Mesothelial cell of epicardium (in vitro differentiated cells): Measurements from ENCODE around the gene SPAG7. TPM values are rescaled to one million over a fixed set of nuclear protein-coding genes. Genes with fewer than 3 reads are reported as not detected.

ENCODE experiments used
- DNase-seq, 2 experiments: peaks; one replicate each; pipeline ENCODE4 v3.0.0; 2021; ENCODE audit warnings: low spot score in 2 of 2; ENCODE audit not compliant: unreplicated experiment in 2 of 2
- H3K27ac Mint-ChIP-seq: 2 replicates; pipeline ENCODE4 v1.8.0; 2021; ENCODE audit warnings: mixed read lengths
- H3K27me3 Mint-ChIP-seq: 2 replicates; pipeline ENCODE4 v1.8.0; 2021; ENCODE audit warnings: low read depth, mixed read lengths
- H3K36me3 Mint-ChIP-seq: 2 replicates; pipeline ENCODE4 v1.8.0; 2021; ENCODE audit warnings: mixed read lengths
- H3K4me1 Mint-ChIP-seq: 2 replicates; pipeline ENCODE4 v1.8.0; 2021; ENCODE audit warnings: mixed read lengths
- H3K4me3 Mint-ChIP-seq: 2 replicates; pipeline ENCODE4 v1.8.0; 2021; ENCODE audit warnings: mild to moderate bottlenecking, moderate library complexity, mixed read lengths
- H3K9me3 Mint-ChIP-seq: 2 replicates; pipeline ENCODE4 v1.8.0; 2021; ENCODE audit warnings: mixed read lengths
- CTCF ChIP-seq: fragments of 200-600 bp; sonication (generic); IDR thresholded peaks from one replicate; pipeline ENCODE4 v1.5.0; 2021; ENCODE audit warnings: antibody characterized with exemption; ENCODE audit not compliant: unreplicated experiment
- total RNA-seq: library from RNA; stranded (reverse); gene quantifications from 3 replicates; pipeline ENCODE4 v1.2.1, GENCODE V29; 2021

The SPAG7 gene
- total RNA-seq, 1 donor from 2014 or later: 72.8 TPM

- Mint-ChIP-seq H3K4me3 (peak within 1 kb of the TSS; percentile 73), H3K9me3 (no peaks in the 10 kb centered on the region), H3K36me3 (no peaks in the 10 kb centered on the region), H3K27me3 (no peaks in the 10 kb centered on the region), H3K4me1 (peaks cover 31% of the 10 kb centered on the region), H3K27ac (peak within 1 kb of the TSS; percentile 90)
- DNase-seq: no peak
- no peak for TF ChIP-seq CTCF
Observed at GRCh38 chr17:4950746-4951204, 16.8 kb downstream of the SPAG7 start, which contains the start of gene ENO3. Gene ENO3 (plus strand): TSS chr17:4951119. CDS start chr17:4951830, 711 bp downstream.

- Mint-ChIP-seq H3K27ac (peak overlapping the region; percentile 90), H3K36me3 (peaks cover 5% of the 10 kb centered on the region), H3K27me3 (no peaks in the 10 kb centered on the region), H3K9me3 (no peaks in the 10 kb centered on the region), H3K4me3 (peak overlapping the region; percentile 73), H3K4me1 (peaks cover 37% of the 10 kb centered on the region)
- TF ChIP-seq CTCF: no peak
- peak; percentile 41 to 65 for DNase-seq
Observed at GRCh38 chr17:4950075-4950745, 17.4 kb downstream of the SPAG7 start.

GRCh38 chr17:4949321-4950074, 18.1 kb downstream of the SPAG7 start:
- H3K36me3 Mint-ChIP-seq: peaks cover 8% of the 10 kb centered on the region
- no peaks in the 10 kb centered on the region for H3K9me3 Mint-ChIP-seq
- H3K4me1 Mint-ChIP-seq: peaks cover 39% of the 10 kb centered on the region
- no peaks in the 10 kb centered on the region for H3K27me3 Mint-ChIP-seq
- peak overlapping the region; percentile 86 for H3K27ac Mint-ChIP-seq
- DNase-seq: peak; percentile 40 to 64
- no peak for TF ChIP-seq CTCF
- peak overlapping the region; percentile 70 for H3K4me3 Mint-ChIP-seq

GRCh38 chr17:4948931-4949320, 18.7 kb downstream of the SPAG7 start:
- peak; percentile 66 to 82 for DNase-seq
- Mint-ChIP-seq H3K4me3 (peak overlapping the region; percentile 93), H3K36me3 (peaks cover 8% of the 10 kb centered on the region), H3K9me3 (no peaks in the 10 kb centered on the region), H3K27ac (peak overlapping the region; percentile 99), H3K4me1 (peaks cover 40% of the 10 kb centered on the region), H3K27me3 (no peaks in the 10 kb centered on the region)
- no peak for TF ChIP-seq CTCF

- TF ChIP-seq CTCF: no peak
- H3K36me3 Mint-ChIP-seq: peaks cover 8% of the 10 kb centered on the region
- H3K4me3 Mint-ChIP-seq: peak within 1 kb of the TSS; percentile 93
Observed at GRCh38 chr17:4948166-4948930, 19.3 kb downstream of the SPAG7 start, which contains the start of gene PFN1. Gene PFN1 (minus strand): TSS chr17:4948530. CDS start chr17:4948394, 136 bp downstream.

More at GRCh38 chr17:4948166-4948930, 19.3 kb downstream of the SPAG7 start, which contains the start of gene PFN1:
- Mint-ChIP-seq H3K9me3 (no peaks in the 10 kb centered on the region), H3K27me3 (no peaks in the 10 kb centered on the region), H3K27ac (peak within 1 kb of the TSS; percentile 99), H3K4me1 (peaks cover 41% of the 10 kb centered on the region)
- DNase-seq: peak; percentile 76 to 77
